GM06990 (cell line): ENCODE data around the gene SPATA24.

Source experiments
- DNase-seq: peaks from one replicate; pipeline ENCODE4 v3.0.0-alpha.2; 2011; ENCODE audit not compliant: insufficient read length; ENCODE audit errors: extremely low read depth
- H3K27me3 ChIP-seq: replicated peaks from 2 replicates; pipeline ENCODE4 v1.6.0; 2011; ENCODE audit warnings: low read length; ENCODE audit not compliant: control insufficient read depth, insufficient read depth
- H3K36me3 ChIP-seq: 2 replicates; pipeline ENCODE4 v1.5.1; 2011; ENCODE audit warnings: low read length; ENCODE audit not compliant: control insufficient read depth, insufficient read depth
- H3K4me3 ChIP-seq: replicated peaks from 2 replicates; pipeline ENCODE4 v1.5.1; 2011; ENCODE audit warnings: low read depth, mild to moderate bottlenecking, control low read depth, low read length
- CTCF ChIP-seq: IDR thresholded peaks from 2 replicates; pipeline ENCODE4 v1.5.1; 2011; ENCODE audit warnings: low read length, control low read depth, mild to moderate bottlenecking, inconsistent platforms; ENCODE audit not compliant: insufficient read depth, poor library complexity, severe bottlenecking

Gene SPATA24

GRCh38 chr5:139394654-139395566 is 9.0 kb downstream of the SPATA24 start, which contains the start of gene PROB1:
TSS of gene PROB1 (minus strand) at chr5:139395104. CDS start at chr5:139395081, 23 bp downstream.
- no peak for TF ChIP-seq CTCF
- no peak for DNase-seq
- H3K36me3 ChIP-seq: peaks cover 1% of the 10 kb centered on the region; the same call in 1 of the 2 replicates
- no peaks in the 10 kb centered on the region for H3K27me3 ChIP-seq
- H3K4me3 ChIP-seq: peak within 1 kb of the TSS; percentile 68

GRCh38 chr5:139394123-139394653 is 9.7 kb downstream of the SPATA24 start:
- H3K27me3 ChIP-seq: no peaks in the 10 kb centered on the region
- DNase-seq: peak; percentile 83
- peak; percentile 50 for TF ChIP-seq CTCF
- H3K36me3 ChIP-seq: peaks cover 1% of the 10 kb centered on the region; the same call in 1 of the 2 replicates
- H3K4me3 ChIP-seq: peak overlapping the region; percentile 68

DNA sequence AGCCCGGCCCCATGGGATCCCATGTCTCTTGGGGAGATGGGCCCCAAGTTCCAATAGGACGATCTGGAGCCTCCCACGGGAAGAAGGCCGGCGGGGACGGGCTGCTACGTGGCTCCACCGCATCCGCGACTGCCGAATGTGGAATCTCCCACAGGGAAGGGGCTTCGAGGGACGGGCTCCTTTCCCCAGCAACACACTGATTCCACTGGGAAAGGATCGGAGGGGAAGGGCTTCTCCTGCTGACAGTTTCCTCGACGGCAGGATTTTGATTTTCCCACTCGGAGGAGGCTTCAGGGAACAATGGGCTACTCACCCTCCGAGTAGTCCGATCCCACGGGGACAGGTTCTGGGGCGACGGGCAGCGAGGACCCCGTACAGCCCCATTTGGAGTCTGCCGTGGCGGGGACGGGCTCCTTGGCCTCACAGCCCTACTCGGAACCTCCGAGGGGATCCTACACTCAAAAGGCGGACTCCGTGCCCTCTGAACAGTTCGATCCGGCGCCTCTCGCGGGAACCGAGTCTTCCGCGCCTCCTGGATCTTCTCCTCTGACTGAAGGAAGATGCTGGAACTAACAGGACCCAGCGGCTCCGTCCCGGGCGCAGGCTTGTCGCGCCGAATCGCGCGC is 10.3 kb downstream of the SPATA24 start:
- no peak for DNase-seq
- Histone ChIP-seq H3K27me3 (no peaks in the 10 kb centered on the region), H3K36me3 (peaks cover 1% of the 10 kb centered on the region; the same call in 1 of the 2 replicates), H3K4me3 (peak overlapping the region; percentile 68)
- no peak for TF ChIP-seq CTCF

- H3K36me3 ChIP-seq: peaks cover 3% of the 10 kb centered on the region
- no peaks in the 10 kb centered on the region for H3K27me3 ChIP-seq
- peak; percentile 94 for DNase-seq
- TF ChIP-seq CTCF: peak; percentile 95
- H3K4me3 ChIP-seq: peak overlapping the region; percentile 68
Observed at GRCh38 chr5:139392678-139393496, 11.0 kb downstream of the SPATA24 start.

- Histone ChIP-seq H3K4me3 (peak overlapping the region; percentile 68), H3K36me3 (peaks cover 7% of the 10 kb centered on the region), H3K27me3 (no peaks in the 10 kb centered on the region)
- no peak for DNase-seq
- no peak for TF ChIP-seq CTCF
Observed at GRCh38 chr5:139392324-139392677, 11.6 kb downstream of the SPATA24 start.
